Prostate gland (tissue), 2 donors: Measurements from ENCODE around the gene CLCNKB.

Experiments used
- CTCF ChIP-seq, 4 experiments: fragments of 200-600 bp in 2 of 4; fragments of 450-650 bp in 2 of 4; sonication (generic) in 2 of 4; IDR thresholded peaks; 1 replicate in 3 of 4; 2 replicates in 1 of 4; pipeline ENCODE4 v1.5.1; 2016 to 2019; ENCODE audit warnings: antibody characterized with exemption in 4 of 4, mild to moderate bottlenecking in 2 of 4, moderate library complexity in 2 of 4
- POLR2A ChIP-seq: fragments of 450-650 bp; IDR thresholded peaks from one replicate; pipeline ENCODE4 v1.6.1; 2016; ENCODE audit warnings: antibody characterized with exemption, mild to moderate bottlenecking

GRCh38 chr1:16018749-16019643 lies 24.6 kb upstream of the CLCNKB start:
- no peak for TF ChIP-seq CTCF (IDR thresholded peaks at IDR 0.05)
- TF ChIP-seq POLR2A = no peak
